ENCODE results near the gene SENP2. TPM values are rescaled to one million over a fixed set of nuclear protein-coding genes. Genes with fewer than 3 reads are reported as not detected.
"Not testable (repeated sequence)": the region's sequence is repeated elsewhere in the genome, so short reads cannot be mapped to it uniquely, and the experiment has no call there.

Gene SENP2
- total and polyA plus RNA-seq, 2 experiments from 2014 or later: 29.2 to 80.3 TPM

- TF ChIP-seq, protein P1, sequence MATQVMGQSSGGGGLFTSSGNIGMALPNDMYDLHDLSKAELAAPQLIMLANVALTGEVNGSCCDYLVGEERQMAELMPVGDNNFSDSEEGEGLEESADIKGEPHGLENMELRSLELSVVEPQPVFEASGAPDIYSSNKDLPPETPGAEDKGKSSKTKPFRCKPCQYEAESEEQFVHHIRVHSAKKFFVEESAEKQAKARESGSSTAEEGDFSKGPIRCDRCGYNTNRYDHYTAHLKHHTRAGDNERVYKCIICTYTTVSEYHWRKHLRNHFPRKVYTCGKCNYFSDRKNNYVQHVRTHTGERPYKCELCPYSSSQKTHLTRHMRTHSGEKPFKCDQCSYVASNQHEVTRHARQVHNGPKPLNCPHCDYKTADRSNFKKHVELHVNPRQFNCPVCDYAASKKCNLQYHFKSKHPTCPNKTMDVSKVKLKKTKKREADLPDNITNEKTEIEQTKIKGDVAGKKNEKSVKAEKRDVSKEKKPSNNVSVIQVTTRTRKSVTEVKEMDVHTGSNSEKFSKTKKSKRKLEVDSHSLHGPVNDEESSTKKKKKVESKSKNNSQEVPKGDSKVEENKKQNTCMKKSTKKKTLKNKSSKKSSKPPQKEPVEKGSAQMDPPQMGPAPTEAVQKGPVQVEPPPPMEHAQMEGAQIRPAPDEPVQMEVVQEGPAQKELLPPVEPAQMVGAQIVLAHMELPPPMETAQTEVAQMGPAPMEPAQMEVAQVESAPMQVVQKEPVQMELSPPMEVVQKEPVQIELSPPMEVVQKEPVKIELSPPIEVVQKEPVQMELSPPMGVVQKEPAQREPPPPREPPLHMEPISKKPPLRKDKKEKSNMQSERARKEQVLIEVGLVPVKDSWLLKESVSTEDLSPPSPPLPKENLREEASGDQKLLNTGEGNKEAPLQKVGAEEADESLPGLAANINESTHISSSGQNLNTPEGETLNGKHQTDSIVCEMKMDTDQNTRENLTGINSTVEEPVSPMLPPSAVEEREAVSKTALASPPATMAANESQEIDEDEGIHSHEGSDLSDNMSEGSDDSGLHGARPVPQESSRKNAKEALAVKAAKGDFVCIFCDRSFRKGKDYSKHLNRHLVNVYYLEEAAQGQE (IDR thresholded peaks at IDR 0.05; ENCODE audit: unreplicated experiment): no peak
- TF ChIP-seq EZH2 (IDR thresholded peaks at IDR 0.05; ENCODE audit: low read depth, unreplicated experiment) (no peak), JUNB (IDR thresholded peaks at IDR 0.05; ENCODE audit: unreplicated experiment) (no peak)
These were observed 53.6 kb downstream of the SENP2 start (continued) for GRCh38 chr3:185639632-185640206.

DNA sequence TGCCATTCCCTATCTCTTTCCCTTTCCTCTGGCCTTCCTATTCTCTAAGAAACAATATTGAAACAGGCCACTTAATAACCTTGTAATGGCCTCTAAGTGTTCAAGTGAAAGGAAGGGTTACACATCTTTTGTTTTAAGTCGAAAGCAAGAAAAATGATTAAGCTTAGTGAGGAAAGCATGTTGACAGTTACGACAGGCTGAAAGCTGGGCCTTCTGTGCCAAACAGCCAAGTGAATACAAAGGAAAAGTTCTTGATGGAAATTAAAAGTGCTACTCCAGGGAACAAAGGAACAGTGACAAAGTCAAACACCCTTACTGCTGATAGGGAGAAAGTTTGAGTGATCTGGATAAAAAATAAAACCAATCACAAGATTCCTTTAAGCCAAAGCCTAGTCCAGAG lies 54.2 kb downstream of the SENP2 start:
- peak overlapping the region; percentile 50; the same call in 1 of the 2 replicates for H3K27ac ChIP-seq (ENCODE audit: low read depth)
- no peaks in the 10 kb centered on the region for H4K20me1 ChIP-seq (replicated peaks; ENCODE audit: insufficient read depth)
- Mint-ChIP-seq H3K27ac (no peak overlapping the region), H3K9me3 (no peaks in the 10 kb centered on the region), H3K27me3 (ENCODE audit: insufficient read depth, low read depth, poor library complexity) (peaks cover 21% of the 10 kb centered on the region), H3K4me1 (peaks cover 4% of the 10 kb centered on the region), H3K36me3 (ENCODE audit: low read depth) (peaks cover 22% of the 10 kb centered on the region), H3K4me3 (no peak overlapping the region)
- H3K4me3 ChIP-seq: no peak overlapping the region
- no peak for ATAC-seq
- H3K36me3 ChIP-seq (ENCODE audit: insufficient read depth): no peaks in the 10 kb centered on the region
- H3K79me2 ChIP-seq (replicated peaks; ENCODE audit: insufficient read depth): no peaks in the 10 kb centered on the region
- H3K4me2 ChIP-seq: no peak overlapping the region
- no peaks in the 10 kb centered on the region for H3K27me3 ChIP-seq (ENCODE audit: insufficient read depth)
- no peak for TF ChIP-seq ZNF114 (CRISPR knock-in tag; IDR thresholded peaks at IDR 0.05)
- TF ChIP-seq NANOG (IDR thresholded peaks at IDR 0.05; ENCODE audit: borderline replicate concordance): no peak
- no peak for TF ChIP-seq JUNB (IDR thresholded peaks at IDR 0.05; ENCODE audit: unreplicated experiment)
- TF ChIP-seq ZNF331 (CRISPR knock-in tag; IDR thresholded peaks at IDR 0.05; ENCODE audit: low read depth): no peak
- TF ChIP-seq STAT1 (IDR thresholded peaks at IDR 0.05; ENCODE audit: unreplicated experiment): no peak
- no peak for TF ChIP-seq CREB1 (CRISPR knock-in tag; IDR thresholded peaks at IDR 0.05; ENCODE audit: low read depth)
- TF ChIP-seq, protein P2, sequence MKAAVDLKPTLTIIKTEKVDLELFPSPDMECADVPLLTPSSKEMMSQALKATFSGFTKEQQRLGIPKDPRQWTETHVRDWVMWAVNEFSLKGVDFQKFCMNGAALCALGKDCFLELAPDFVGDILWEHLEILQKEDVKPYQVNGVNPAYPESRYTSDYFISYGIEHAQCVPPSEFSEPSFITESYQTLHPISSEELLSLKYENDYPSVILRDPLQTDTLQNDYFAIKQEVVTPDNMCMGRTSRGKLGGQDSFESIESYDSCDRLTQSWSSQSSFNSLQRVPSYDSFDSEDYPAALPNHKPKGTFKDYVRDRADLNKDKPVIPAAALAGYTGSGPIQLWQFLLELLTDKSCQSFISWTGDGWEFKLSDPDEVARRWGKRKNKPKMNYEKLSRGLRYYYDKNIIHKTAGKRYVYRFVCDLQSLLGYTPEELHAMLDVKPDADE (IDR thresholded peaks at IDR 0.05): no peak
- TF ChIP-seq, protein P1 (IDR thresholded peaks at IDR 0.05; ENCODE audit: unreplicated experiment): no peak
- no peak overlapping the region for H2AFZ ChIP-seq
- H3F3A ChIP-seq (replicated peaks; ENCODE audit: low read depth): no peaks in the 10 kb centered on the region
- H3K9me2 ChIP-seq (ENCODE audit: insufficient read depth): no peaks in the 10 kb centered on the region
- H3K4me1 ChIP-seq (ENCODE audit: insufficient read depth): no peaks in the 10 kb centered on the region; the same call in 1 of the 2 replicates
- no peak for DNase-seq (ENCODE audit: low spot score)

DNA sequence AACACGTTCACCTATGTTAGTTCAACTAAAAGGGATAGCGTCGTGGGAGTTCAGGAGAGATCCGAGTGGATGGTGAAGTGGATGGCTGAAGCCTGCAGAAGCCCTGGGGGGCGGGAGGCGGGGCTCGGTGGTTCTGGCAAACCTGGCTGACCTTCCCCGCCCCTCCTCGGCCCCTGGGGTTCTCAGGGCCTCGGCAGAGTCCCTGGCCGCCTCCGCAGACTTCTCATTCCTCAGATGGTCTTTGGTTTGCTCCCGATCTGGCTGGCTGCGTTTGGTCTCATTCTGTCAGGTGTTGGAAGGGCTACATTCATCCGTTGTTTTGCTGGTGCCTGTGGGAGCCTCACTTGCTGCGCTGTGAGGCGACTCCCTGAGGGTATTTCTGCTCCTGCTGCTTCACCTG lies 59.1 kb downstream of the SENP2 start:
- H3F3A ChIP-seq (replicated peaks; ENCODE audit: low read depth); H3K4me2 ChIP-seq; H3K27me3 ChIP-seq (ENCODE audit: insufficient read depth); H3K4me3 ChIP-seq; H3K9me3 Mint-ChIP-seq; H3K4me3 Mint-ChIP-seq; H2AFZ ChIP-seq; DNase-seq (ENCODE audit: low spot score); H3K79me2 ChIP-seq (replicated peaks; ENCODE audit: insufficient read depth); H4K20me1 ChIP-seq (replicated peaks; ENCODE audit: insufficient read depth); H3K9me2 ChIP-seq (ENCODE audit: insufficient read depth): not testable (repeated sequence)
- H3K27ac ChIP-seq (ENCODE audit: low read depth): peak overlapping the region; percentile 76; the same call in 1 of the 2 replicates
- peaks cover 12% of the 10 kb centered on the region for H3K36me3 ChIP-seq (ENCODE audit: insufficient read depth)
- ATAC-seq: peak; percentile 13
- Mint-ChIP-seq H3K36me3 (ENCODE audit: low read depth) (peaks cover 67% of the 10 kb centered on the region), H3K27ac (peak overlapping the region; percentile 38; the same call in 1 of the 2 replicates), H3K27me3 (ENCODE audit: insufficient read depth, low read depth, poor library complexity) (peaks cover 20% of the 10 kb centered on the region), H3K4me1 (peaks cover 33% of the 10 kb centered on the region)
- H3K4me1 ChIP-seq (ENCODE audit: insufficient read depth): peaks cover 12% of the 10 kb centered on the region; the same call in 1 of the 2 replicates

Measured in GM23338 (cell line).